HFFc6 (cell line): ENCODE measurements around the gene KLHL35. TPM values are rescaled to one million over a fixed set of nuclear protein-coding genes. Genes with fewer than 3 reads are reported as not detected.

ENCODE experiments used
- DNase-seq: peaks from one replicate; pipeline ENCODE4 v3.0.0-alpha.2; 2018
- H3K27ac Mint-ChIP-seq: 2 replicates; pipeline ENCODE4 v1.8.0; 2020; ENCODE audit warnings: mild to moderate bottlenecking, mixed read lengths
- H3K27me3 Mint-ChIP-seq: 2 replicates; pipeline ENCODE4 v1.8.0; 2021; ENCODE audit warnings: mild to moderate bottlenecking, moderate library complexity, mixed read lengths; ENCODE audit not compliant: insufficient read depth
- H3K36me3 Mint-ChIP-seq: 2 replicates; pipeline ENCODE4 v1.8.0; 2021; ENCODE audit warnings: low read depth, mixed read lengths
- H3K4me1 Mint-ChIP-seq: 2 replicates; pipeline ENCODE4 v1.8.0; 2020; ENCODE audit warnings: low read depth, mixed read lengths
- H3K4me3 Mint-ChIP-seq: 2 replicates; pipeline ENCODE4 v1.8.0; 2020; ENCODE audit warnings: mild to moderate bottlenecking, moderate library complexity, mixed read lengths
- H3K9me3 Mint-ChIP-seq: 2 replicates; pipeline ENCODE4 v1.8.0; 2020; ENCODE audit warnings: mild to moderate bottlenecking, mixed read lengths
- CTCF ChIP-seq: fragments of 200-600 bp; sonication (generic); IDR thresholded peaks from 2 replicates; pipeline ENCODE4 v1.5.0; 2021; ENCODE audit warnings: antibody characterized with exemption, mild to moderate bottlenecking
- total RNA-seq, 6 experiments: library from RNA; stranded (reverse); fragmentation: NEBNext Ultra II Directional; extraction: Animal tissue kit (Norgen Biotek cat#: 25700); gene quantifications; 2 replicates in 1 of 6; 3 replicates in 5 of 6; pipeline ENCODE4 v1.2.3, GENCODE V29; 2021

KLHL35 gene
- total RNA-seq, 6 experiments from 2014 or later, result not detected

DNA sequence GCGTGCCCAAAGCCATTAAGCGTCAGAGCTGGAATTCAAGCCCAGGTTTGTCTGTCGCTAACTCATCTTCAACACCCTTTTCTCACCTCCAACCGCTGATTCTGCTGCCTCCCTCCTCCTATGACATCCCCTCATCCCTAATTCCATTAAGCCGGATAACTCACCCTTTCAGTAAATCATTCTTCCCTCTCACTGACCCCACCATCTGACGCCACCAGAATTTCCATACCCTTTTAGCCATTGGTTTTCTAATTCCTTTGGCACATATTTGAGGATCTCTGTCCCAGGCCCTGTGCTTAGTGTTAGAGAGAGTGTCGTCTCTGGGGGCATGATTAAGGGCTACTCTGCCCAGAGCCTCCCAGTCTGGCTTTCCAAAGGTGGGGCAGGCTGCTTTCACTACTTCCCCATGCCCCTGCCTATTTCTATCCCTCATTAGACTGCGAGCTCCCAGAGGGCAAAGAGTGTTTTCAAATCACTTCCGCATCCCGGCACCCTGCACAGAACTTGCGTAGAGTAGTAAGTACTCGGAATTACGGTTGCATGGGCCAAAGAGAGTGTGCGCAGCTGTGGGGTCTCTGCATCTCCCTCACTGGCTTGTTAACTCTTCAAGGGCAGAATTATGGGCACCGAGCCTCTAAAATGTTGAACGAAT is 3.9 kb downstream of the KLHL35 start:
- Mint-ChIP-seq H3K27me3 (peaks cover 44% of the 10 kb centered on the region), H3K27ac (no peak overlapping the region), H3K9me3 (peaks cover 8% of the 10 kb centered on the region), H3K4me1 (peaks cover 4% of the 10 kb centered on the region; the same call in 1 of the 2 replicates), H3K4me3 (no peak overlapping the region), H3K36me3 (peaks cover 4% of the 10 kb centered on the region)
- TF ChIP-seq CTCF, result no peak
- DNase-seq, result no peak

DNA sequence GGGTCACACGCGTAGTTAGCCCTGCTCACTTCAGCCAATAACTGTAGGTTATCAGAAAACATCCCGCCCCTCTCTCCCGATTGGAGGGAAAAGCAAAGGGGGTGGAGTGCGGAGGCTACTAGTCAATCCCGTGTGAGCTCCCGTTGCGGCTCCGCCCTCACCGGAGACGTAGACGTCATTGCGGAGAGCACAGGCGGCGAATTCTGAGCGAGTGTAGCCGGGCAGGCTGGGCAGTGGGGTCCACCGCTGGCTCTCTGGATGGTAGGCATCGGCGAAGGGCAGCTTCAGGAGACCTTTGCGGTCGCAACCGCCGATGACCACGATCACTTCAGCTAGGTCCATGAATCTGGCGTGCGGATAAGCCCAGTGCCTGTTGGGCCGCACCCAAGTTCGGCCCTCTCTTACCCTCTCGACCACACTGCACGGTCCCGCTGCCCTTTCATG is 4.7 kb downstream of the KLHL35 start:
- H3K36me3 Mint-ChIP-seq, result peaks cover 4% of the 10 kb centered on the region
- peaks cover 40% of the 10 kb centered on the region for H3K27me3 Mint-ChIP-seq

DNA sequence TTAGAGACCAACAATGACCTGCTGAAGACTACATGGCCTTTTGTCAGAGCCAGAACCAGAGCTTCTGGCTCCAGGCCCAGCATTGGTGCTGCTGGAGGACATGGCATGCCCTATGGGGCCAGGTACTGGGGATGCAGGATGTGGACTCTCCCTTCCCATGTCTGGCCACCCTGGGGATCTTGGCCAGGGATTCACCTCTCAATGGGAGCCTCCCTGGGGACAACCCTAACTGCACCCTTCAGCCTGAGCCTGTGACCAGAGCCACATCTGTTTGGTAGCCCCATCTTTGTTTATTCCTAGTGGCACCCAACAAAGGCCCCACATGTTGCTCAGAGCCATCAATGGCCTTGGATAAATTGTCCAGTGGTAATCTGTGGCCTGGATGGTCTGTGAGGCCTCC is 5.8 kb downstream of the KLHL35 start:
- H3K27me3 Mint-ChIP-seq, result peaks cover 31% of the 10 kb centered on the region
- H3K4me1 Mint-ChIP-seq, result peaks cover 6% of the 10 kb centered on the region; the same call in 1 of the 2 replicates
- H3K4me3 Mint-ChIP-seq, result no peak overlapping the region
- no peak for DNase-seq
- TF ChIP-seq CTCF, result no peak
- peaks cover 8% of the 10 kb centered on the region for H3K9me3 Mint-ChIP-seq
- H3K36me3 Mint-ChIP-seq, result peaks cover 4% of the 10 kb centered on the region
- H3K27ac Mint-ChIP-seq, result no peak overlapping the region

More for the DNA sequence above, 4.7 kb downstream of the KLHL35 start:
- peaks cover 8% of the 10 kb centered on the region for H3K9me3 Mint-ChIP-seq
- H3K27ac Mint-ChIP-seq, result no peak overlapping the region
- no peak for DNase-seq
- H3K4me3 Mint-ChIP-seq, result no peak overlapping the region
- TF ChIP-seq CTCF, result no peak
- H3K4me1 Mint-ChIP-seq, result peaks cover 4% of the 10 kb centered on the region; the same call in 1 of the 2 replicates

DNA sequence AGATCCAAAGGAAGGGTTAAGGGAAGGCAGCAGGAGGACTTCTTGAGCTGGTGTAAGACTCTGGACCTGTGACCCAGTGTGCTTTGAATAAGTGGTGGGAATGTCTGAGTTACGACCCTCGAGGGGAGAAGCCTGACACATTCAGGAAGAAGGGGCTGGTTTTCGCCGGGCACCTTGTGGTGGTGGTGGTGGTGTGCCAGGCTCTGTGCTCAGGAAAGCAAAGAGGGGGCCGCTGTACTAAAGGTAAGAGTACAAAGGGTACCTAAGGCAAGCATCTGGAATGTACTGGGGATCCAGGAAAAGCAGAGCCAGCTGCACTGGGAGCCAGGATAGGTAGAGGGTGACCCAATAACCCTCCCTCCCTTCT is 6.3 kb downstream of the KLHL35 start:
- H3K27me3 Mint-ChIP-seq, result peaks cover 27% of the 10 kb centered on the region
- DNase-seq, result no peak
- H3K36me3 Mint-ChIP-seq, result peaks cover 4% of the 10 kb centered on the region
- H3K9me3 Mint-ChIP-seq, result peaks cover 8% of the 10 kb centered on the region
- peaks cover 10% of the 10 kb centered on the region; the same call in 1 of the 2 replicates for H3K4me1 Mint-ChIP-seq
- H3K4me3 Mint-ChIP-seq, result no peak overlapping the region
- no peak for TF ChIP-seq CTCF
- H3K27ac Mint-ChIP-seq, result no peak overlapping the region

DNA sequence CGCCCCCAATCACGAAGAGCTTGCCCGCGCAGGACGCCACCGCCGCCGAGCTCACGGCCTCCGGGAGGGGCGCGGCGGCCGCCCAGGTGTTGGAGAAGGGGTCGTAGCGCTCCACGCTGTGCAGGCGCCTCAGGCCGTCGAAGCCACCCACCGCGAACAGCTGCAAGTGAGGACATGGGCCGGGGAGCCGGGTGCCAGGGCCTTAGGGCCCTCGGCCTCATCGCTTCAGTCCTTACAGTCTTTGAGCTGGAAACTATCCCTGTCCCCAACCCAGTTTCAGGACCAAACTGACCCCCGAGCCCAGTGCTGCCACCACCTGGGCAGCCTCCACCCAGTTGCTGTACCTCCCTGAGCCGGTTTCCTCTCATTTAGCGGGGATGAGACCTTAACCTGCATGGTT is 7.6 kb downstream of the KLHL35 start:
- DNase-seq, result no peak
- peaks cover 5% of the 10 kb centered on the region for H3K9me3 Mint-ChIP-seq
- H3K36me3 Mint-ChIP-seq, result peaks cover 4% of the 10 kb centered on the region
- H3K27me3 Mint-ChIP-seq, result peaks cover 14% of the 10 kb centered on the region
- no peak overlapping the region for H3K27ac Mint-ChIP-seq
- no peak overlapping the region for H3K4me3 Mint-ChIP-seq
- peak; percentile 56 for TF ChIP-seq CTCF
- H3K4me1 Mint-ChIP-seq, result peaks cover 10% of the 10 kb centered on the region; the same call in 1 of the 2 replicates
